ENCODE measurements around the gene LAMTOR2. TPM values are rescaled to one million over a fixed set of nuclear protein-coding genes. Genes with fewer than 3 reads are reported as not detected.

The LAMTOR2 gene
- total and polyA plus RNA-seq, 9 of the 15 experiments (the other 6 are each of a cell fraction or from before 2014, with no cell fraction given): 39.0 to 161 (median 74.6) TPM

DNA sequence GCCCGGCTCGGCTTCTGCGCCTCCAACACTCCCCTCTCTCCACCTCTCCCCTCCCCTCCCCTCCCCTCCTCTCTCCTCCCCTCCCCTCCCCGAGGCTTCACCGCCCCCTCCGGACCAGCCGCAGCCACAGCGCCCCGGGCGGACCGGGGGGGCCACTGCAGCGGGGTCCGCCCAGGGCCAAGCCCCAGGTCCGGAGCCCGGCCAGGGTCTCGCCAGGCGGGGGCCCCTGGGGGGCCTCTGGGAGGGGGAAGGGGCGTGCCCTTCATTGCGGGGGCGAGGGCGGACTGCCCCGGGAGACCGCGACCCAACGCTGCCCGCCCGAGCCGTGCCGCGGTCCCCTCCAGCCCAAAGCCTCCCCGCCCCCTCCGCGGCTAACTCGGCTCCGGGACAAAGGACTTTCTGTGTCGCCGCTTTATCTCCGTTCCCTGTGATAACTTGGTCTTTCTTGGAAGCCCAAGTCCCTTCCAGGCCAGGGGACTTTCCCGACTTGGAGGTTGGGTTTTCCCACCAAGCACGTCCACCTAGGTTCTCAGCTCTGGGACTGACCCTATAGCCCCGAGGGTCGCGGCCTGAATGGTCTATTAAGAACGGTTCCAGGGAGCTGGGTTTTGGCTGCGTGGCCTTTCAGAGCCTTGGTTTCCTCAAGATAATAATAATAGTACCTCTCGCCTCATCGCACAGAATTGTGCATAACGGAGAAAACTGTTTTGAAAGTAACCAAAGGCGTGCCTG lies 648 bp upstream of the LAMTOR2 start, which contains the start of gene UBQLN4 (continued):
- TF ChIP-seq ZNF445 (CRISPR knock-in tag; IDR thresholded peaks at IDR 0.05; ENCODE audit: low read depth) (no peak), OTX1 (CRISPR knock-in tag; IDR thresholded peaks at IDR 0.05) (no peak), MED1 (CRISPR knock-in tag; IDR thresholded peaks at IDR 0.05; ENCODE audit: borderline replicate concordance) (no peak), NBN (IDR thresholded peaks at IDR 0.05; ENCODE audit: low read depth) (no peak), SMC3 (conservative IDR thresholded peaks at IDR 0.05; ENCODE audit: insufficient read depth, low read depth, low read length) (no peak), ZC3H11A (IDR thresholded peaks at IDR 0.05; ENCODE audit: low read depth, low read length) (no peak), HNRNPL (IDR thresholded peaks at IDR 0.05; ENCODE audit: low read depth, low read length) (no peak), CBX3 (IDR thresholded peaks at IDR 0.05; ENCODE audit: borderline replicate concordance in 1 of 2, low read length in 2 of 2) (no peak), ZNF165 (CRISPR knock-in tag; IDR thresholded peaks at IDR 0.05; ENCODE audit: borderline replicate concordance) (no peak), NONO (IDR thresholded peaks at IDR 0.05; ENCODE audit: low read depth in 2 of 2, low read length in 1 of 2) (no peak), ZNF699 (CRISPR knock-in tag; IDR thresholded peaks at IDR 0.05; ENCODE audit: insufficient replicate concordance) (no peak), CSDE1 (IDR thresholded peaks at IDR 0.05) (no peak), ILK (tag; IDR thresholded peaks at IDR 0.05; ENCODE audit: borderline replicate concordance, low read depth) (no peak), MAFG (tag; conservative IDR thresholded peaks at IDR 0.05) (no peak), TBL1XR1 (IDR thresholded peaks at IDR 0.05; ENCODE audit: low read length in 2 of 2) (no peak), RBM22 (IDR thresholded peaks at IDR 0.05; ENCODE audit: low read depth, low read length, poor library complexity, severe bottlenecking) (no peak), NR4A1 (CRISPR knock-in tag; IDR thresholded peaks at IDR 0.05) (no peak), NR4A1 (tag; IDR thresholded peaks at IDR 0.05) (no peak)
- TF ChIP-seq, protein P1, sequence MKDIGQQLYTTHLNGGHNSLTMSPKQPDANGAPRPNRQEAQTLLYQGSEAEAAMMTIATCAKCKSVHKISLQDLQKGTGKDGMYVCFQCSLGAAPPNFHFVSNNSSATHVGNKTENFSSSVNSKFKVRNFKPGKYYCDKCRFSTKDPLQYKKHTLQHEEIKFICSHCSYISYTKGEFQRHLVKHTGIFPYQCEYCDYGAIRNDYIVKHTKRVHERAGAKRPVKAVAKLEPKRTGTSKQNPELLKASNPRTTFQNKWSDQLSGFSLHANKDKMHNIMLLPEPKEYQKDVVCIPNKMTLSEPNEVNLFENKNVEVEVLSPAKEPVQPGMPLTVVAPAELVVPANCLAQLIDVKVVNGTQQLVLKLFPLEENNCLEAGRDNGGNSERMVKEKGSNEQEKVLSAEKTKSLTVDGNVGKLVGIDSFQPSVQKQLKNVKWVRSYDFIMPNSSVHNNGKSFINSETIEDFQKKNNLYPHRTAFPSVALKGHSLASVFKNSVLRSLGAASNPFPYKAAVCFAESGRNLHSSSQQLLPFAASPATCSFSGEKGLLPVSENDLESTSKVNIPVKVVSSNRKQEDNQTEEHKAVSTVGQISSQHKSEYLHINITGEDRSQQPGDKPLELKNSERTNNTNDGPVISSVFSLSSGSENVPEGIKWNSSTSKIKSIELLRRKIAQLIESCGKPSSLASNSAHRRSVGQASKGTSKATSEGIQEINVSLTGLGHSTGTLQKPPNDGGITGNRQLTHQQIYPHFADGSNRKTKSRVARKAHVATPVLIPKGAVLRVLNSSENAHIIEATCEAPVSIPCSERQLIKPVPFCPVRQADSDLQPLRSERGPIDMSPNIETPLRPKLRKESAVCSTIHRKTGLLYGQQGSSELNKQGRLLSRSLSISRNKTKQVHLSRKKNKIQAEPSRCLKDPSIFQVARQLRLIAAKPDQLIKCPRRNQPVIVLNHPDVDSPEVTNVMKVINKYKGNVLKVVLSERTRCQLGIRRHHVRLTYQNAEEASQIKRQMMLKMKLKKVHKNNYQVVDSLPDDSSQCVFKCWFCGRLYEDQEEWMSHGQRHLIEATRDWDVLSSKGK (CRISPR knock-in tag; IDR thresholded peaks at IDR 0.05): no peak
- TF ChIP-seq, protein P2, sequence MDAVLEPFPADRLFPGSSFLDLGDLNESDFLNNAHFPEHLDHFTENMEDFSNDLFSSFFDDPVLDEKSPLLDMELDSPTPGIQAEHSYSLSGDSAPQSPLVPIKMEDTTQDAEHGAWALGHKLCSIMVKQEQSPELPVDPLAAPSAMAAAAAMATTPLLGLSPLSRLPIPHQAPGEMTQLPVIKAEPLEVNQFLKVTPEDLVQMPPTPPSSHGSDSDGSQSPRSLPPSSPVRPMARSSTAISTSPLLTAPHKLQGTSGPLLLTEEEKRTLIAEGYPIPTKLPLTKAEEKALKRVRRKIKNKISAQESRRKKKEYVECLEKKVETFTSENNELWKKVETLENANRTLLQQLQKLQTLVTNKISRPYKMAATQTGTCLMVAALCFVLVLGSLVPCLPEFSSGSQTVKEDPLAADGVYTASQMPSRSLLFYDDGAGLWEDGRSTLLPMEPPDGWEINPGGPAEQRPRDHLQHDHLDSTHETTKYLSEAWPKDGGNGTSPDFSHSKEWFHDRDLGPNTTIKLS (IDR thresholded peaks at IDR 0.05; ENCODE audit: borderline replicate concordance, low read depth): no peak
- TF ChIP-seq, protein P3, sequence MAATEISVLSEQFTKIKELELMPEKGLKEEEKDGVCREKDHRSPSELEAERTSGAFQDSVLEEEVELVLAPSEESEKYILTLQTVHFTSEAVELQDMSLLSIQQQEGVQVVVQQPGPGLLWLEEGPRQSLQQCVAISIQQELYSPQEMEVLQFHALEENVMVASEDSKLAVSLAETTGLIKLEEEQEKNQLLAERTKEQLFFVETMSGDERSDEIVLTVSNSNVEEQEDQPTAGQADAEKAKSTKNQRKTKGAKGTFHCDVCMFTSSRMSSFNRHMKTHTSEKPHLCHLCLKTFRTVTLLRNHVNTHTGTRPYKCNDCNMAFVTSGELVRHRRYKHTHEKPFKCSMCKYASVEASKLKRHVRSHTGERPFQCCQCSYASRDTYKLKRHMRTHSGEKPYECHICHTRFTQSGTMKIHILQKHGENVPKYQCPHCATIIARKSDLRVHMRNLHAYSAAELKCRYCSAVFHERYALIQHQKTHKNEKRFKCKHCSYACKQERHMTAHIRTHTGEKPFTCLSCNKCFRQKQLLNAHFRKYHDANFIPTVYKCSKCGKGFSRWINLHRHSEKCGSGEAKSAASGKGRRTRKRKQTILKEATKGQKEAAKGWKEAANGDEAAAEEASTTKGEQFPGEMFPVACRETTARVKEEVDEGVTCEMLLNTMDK (IDR thresholded peaks at IDR 0.05; ENCODE audit: borderline replicate concordance, insufficient read depth, low read depth, low read length, poor library complexity, severe bottlenecking): peak; percentile 45
